Subcutaneous preadipocyte (primary cell): ENCODE measurements around the gene SARM1. TPM values are rescaled to one million over a fixed set of nuclear protein-coding genes. Genes with fewer than 3 reads are reported as not detected.

Source experiments
- total RNA-seq: library from RNA; depleted of rRNA; stranded (reverse); fragments of >200 nt; gene quantifications from 2 replicates; pipeline ENCODE4 v1.2.3, GENCODE V29; 2012

SARM1 gene
- 8.0 and 8.5 TPM in 2 replicates for total RNA-seq

DNA sequence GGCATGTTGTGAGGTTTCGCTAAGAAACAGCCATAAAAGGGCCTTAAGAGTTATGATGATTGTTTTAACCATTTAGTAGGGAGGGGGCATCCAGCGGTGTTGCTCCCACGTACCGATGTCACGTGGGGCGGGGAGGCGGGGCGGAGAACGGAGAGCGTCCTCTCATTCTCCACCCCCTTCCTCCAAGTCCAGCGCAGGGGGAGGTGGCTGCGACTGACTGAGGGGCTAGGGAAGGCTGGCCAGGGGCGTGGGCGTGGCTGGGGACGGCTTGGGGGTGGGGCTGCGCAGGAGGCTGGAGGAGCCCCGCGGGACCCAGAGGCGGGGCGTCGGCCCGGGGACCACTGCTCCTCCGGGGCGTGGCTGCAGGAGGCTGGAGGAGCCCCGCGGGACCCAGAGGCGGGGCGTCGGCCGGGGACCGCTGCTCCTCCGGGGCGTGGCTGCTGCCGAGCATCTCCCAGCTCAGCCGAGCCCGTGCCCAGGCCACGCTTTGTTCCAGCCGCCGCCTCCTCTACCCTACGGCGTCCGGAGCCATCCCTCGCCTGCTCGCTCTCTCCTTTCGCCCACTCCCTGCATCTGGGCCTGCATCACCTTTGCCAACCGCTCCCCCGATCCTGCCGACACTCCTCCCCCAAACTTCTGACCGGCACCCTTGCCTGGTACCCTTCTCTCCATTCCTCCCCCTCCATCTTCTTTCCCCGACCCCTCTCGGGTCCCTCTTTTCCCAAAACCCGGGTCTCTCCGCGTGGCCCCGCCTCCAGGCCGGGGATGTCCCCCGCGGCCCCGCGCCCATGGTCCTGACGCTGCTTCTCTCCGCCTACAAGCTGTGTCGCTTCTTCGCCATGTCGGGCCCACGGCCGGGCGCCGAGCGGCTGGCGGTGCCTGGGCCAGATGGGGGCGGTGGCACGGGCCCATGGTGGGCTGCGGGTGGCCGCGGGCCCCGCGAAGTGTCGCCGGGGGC is at the start of gene SARM1:
Gene SARM1, plus strand, starts transcription at position 450 of the 958 bp plus-strand sequence. Its CDS starts 339 bp downstream, at position 789.

DNA sequence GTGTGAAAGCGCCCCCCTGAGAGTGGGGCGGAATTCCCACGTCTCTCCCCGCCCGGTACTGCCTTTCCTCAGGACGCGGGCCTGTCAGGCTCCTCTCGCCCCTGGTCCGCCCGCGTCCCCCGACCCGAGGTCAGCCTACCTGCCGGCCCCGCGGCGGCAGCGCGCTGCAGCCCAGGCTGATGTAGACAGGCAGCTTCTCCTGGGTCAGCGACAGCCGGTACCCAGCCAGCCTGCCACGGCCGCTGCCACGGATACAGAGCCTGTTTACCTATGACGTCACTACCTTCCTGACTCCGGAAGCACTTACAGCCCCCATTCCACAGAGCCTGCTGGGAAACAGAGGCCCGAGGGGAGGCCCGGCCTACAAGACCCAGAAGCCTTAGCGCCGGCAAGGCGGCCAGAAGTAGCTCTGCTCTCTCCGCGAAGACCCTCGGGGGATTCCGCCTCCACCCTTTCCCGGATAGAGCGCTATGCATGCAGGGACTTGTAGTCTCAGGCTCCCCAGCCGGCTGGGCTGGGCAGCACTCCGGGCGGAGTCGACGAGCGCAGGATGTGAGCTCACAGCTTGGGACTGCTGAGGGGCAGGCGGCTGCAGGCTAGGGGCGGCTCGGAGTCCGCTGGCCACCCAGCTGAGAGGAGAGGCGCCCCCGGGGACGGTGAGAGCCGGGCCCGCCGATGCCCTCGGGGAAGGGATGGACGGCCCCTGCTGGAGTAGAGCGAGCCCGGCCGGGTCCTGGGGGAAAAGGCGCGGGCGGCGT is 36.1 kb upstream of the SARM1 start, which contains the start of the genes IFT20 and TNFAIP1:
Gene IFT20, minus strand, starts transcription at position 272 of the 758 bp plus-strand sequence. CDS start 3,487 bp downstream, outside the sequence.
Gene TNFAIP1, plus strand, starts transcription at position 561 of the 758 bp plus-strand sequence. CDS start 3,761 bp downstream, outside the sequence.

DNA sequence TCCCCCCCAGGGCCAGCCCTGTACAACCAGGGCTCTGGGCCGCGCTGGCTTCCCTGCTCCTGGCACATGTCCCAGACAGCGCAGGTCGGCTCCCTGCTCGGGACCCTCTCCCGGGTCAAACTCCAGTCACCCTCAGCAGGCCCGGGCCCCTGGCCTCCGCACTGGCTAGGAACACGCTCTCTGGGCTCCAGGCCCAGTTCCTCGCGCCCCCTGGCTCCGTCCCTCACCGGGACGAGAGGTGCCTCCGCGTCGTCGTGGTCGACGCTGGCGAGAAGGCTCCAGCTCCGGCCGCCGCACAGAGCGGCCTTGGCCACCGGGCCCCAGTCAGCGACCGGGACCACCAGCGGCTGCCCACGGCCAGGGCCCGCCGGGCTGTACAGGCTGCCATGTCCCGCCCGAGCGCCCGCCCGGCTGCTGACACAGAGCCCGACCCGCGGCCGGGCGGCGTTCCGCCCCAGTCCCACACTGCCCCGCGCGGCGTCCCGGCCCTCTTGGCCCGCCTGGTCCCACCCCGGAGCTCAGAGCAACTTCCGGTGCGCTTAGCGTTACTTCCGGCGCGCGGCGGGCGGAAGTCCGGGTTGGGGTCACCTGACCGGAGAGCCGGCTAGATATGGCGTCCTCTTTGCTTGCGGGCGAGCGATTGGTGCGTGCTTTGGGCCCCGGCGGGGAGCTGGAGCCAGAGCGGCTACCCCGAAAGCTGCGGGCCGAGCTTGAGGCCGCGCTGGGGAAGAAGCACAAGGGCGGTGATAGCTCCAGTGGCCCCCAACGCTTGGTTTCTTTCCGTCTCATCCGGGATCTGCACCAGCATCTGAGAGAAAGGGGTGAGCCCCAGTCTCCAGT is 14.2 kb upstream of the SARM1 start, which contains the start of gene POLDIP2:
Gene POLDIP2, minus strand, starts transcription at position 467 of the 840 bp plus-strand sequence. Its CDS starts 79 bp downstream, at position 388.

DNA sequence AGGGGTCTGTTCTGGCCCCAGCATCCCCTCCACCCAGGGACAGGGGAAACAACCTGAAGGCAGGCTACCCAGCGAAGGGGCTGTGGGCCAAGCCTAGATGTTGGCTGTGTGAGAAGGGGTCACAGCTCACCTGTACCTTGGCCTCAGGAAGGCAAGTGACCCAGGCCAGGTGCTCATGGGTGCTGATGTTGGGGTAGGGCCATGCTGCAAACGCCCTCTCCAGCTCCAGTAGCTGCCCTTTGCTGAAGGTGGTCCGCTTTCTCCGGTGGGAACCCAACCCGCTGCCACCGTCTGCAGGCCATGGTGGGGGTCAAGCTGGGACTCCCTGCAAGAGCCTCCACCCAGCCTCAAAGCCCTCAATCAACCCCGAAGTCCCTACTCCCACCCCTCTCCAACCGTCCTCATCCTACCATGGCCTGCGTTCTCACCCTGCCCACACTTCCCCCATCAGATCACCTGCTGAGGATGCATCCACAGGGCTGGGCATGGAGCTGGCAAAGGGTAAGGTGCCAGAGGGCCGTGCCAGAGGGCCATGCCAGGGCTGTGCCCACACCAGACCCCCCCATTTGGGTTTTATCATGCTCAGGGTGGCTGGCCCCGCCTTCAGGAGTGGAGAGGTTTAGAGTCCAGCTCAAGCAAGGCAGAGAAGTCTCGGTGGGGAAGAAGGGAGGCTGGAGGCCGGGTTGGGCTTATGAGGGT is 6.7 kb upstream of the SARM1 start, which contains the start of gene SEBOX:
Gene SEBOX, minus strand, starts transcription at position 535 of the 699 bp plus-strand sequence. Its CDS starts 48 bp downstream, at position 487.

DNA sequence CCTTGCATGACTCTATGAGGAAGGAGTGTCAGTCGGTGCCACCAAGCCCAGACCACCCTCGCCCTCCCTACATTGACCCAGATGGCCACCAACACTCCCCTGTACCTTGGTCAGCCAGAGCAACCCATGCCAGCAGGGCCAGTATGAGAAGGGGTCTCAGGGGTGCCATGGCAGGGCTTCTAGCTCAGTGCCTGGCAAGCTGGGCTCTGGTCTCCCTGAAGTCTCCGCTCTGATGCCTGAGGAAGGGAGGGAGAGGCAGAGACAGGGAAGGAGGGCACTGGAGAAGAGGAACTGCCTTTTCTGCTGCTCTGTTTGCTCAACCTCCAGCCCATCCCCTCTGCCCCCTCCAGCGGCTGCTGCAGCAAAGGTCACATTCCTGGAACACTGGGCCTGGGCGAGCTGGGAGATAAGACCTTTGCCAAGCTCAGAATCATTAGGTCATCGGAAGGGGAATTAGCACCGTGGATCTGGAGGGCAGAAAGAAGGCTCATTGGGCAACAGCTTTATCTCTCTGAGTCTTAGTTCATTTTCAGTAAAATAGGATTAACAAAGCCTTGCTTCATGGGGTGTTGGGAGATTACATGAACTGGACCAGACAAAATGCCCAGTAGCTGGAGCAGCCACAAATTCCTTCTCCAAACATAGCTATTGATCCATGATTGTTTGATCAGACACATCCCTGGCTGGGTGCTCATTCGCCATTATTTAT is 1.3 kb upstream of the SARM1 start, which contains the start of gene VTN:
Gene VTN, minus strand, starts transcription at position 273 of the 709 bp plus-strand sequence. Its CDS starts 104 bp downstream, at position 169.

DNA sequence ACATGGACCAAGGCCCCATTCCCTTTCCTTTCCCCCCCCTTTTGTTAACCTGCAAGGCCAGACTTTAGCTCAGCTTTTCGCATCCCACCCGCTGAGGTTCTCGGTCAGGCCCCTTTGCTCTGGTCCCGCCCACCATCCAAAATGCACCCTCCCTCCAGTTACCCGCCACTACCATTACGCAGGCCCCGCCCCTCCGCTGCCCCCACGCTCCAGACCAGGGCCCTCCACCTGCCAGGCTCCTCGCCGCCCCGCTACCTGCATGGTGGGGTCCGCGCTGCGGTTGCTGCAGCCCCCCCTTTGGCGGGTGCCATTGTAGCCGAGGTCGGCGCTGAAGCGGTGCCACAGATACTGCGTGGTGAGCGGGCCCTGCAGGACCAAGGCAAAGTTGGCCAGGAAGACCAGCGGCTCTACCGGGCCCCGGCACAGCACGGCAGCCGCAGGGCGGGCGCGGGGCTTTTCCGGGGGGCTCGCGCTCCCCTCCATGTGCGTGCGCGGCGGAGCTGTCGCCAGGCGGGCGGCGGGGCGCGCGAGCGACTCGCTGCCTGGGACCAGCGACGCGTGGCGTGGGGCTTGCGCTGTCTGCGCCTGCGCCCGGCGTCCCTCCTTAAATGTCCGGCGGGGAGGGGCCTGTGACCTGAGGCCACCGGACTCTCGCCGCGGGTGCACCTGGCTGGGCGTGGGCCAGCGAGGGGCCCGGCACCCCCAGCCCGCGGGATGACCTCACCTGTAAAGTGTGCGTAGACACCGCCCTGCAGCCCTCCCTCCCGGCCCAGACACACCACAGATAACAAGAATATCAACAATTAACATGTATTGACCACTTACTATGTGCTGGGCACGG is 34.4 kb downstream of the SARM1 start, which contains the start of gene SLC46A1:
Gene SLC46A1, minus strand, starts transcription at position 581 of the 841 bp plus-strand sequence. Its CDS starts 98 bp downstream, at position 483.

Other genes with a start within 250 kb of the SARM1 start
- 53.6 and 70.8 TPM in 2 replicates for gene TMEM97, start 52.5 kb upstream of the SARM1 start, total RNA-seq
- gene IFT20, start 36.2 kb upstream of the SARM1 start, total RNA-seq, result 29.9 and 36.4 TPM in 2 replicates
- 22.8 and 26.0 TPM in 2 replicates for gene TNFAIP1, start 35.9 kb upstream of the SARM1 start, total RNA-seq
- gene POLDIP2, start 14.2 kb upstream of the SARM1 start, total RNA-seq, result 80.5 and 81.9 TPM in 2 replicates
- gene SEBOX, start 6.5 kb upstream of the SARM1 start, total RNA-seq, result not detected in 2 replicates
- not detected in 2 replicates for gene VTN, start 1.4 kb upstream of the SARM1 start, total RNA-seq
- 4.7 and 4.8 TPM in 2 replicates for gene SLC46A1, start 34.5 kb downstream of the SARM1 start, total RNA-seq
- not detected in 2 replicates for gene SLC13A2, start 102.0 kb downstream of the SARM1 start, total RNA-seq
- not detected in 2 replicates for gene FOXN1, start 134.7 kb downstream of the SARM1 start, total RNA-seq
- 15.4 and 17.8 TPM in 2 replicates for gene UNC119, start 180.9 kb downstream of the SARM1 start, total RNA-seq
- gene PIGS, start 199.8 kb downstream of the SARM1 start, total RNA-seq, result 34.2 and 42.0 TPM in 2 replicates
- gene ALDOC, start 205.2 kb downstream of the SARM1 start, total RNA-seq, result 26.1 and 27.6 TPM in 2 replicates
- 32.3 and 47.3 TPM in 2 replicates for gene SPAG5, start 227.3 kb downstream of the SARM1 start, total RNA-seq
- 5.1 and 9.6 TPM in 2 replicates for gene RSKR, start 242.5 kb downstream of the SARM1 start, total RNA-seq